IMR-90 (cell line): ENCODE data around the gene PLIN5. TPM values are rescaled to one million over a fixed set of nuclear protein-coding genes. Genes with fewer than 3 reads are reported as not detected.

Experiments used
- ATAC-seq: fragments of 200-7000 bp; cut with Tn5 transposase; 2 replicates; pipeline ENCODE4 v1.9.1; 2020; ENCODE audit warnings: low read depth, mild to moderate bottlenecking, moderate library complexity
- BruUV-seq: library from RNA; stranded (reverse); fragments of 400-500 nt; replicated peaks from 2 replicates; lab custom pipeline; 2021; lab: Mats Ljungman, UMichigan
- CTCF ChIA-PET: fragments of 300-600 bp; formaldehyde crosslinking; extraction: SDS; loops from one replicate; lab custom pipeline; 2021; ENCODE audit warnings: antibody characterized with exemption; lab: Yijun Ruan, JAX
- POLR2A ChIA-PET: fragments of 300-600 bp; sonication (Branson Sonifier 250); formaldehyde crosslinking; loops from one replicate; lab custom pipeline; 2022; ENCODE audit warnings: antibody characterized with exemption; ENCODE audit not compliant: unreplicated experiment; lab: Charles Lee
- DNase-seq: peaks from one replicate; pipeline ENCODE4 v3.0.0; 2013
- H2AFZ ChIP-seq: replicated peaks from 2 replicates; pipeline ENCODE3; 2013; ENCODE audit warnings: low read length, mild to moderate bottlenecking; ENCODE audit not compliant: poor library complexity
- H2AK5ac ChIP-seq: 2 replicates; pipeline ENCODE4 v1.6.1; 2013; ENCODE audit warnings: low read depth, low read length, inconsistent platforms
- H2AK9ac ChIP-seq: replicated peaks from 2 replicates; pipeline ENCODE3; 2013; ENCODE audit warnings: mild to moderate bottlenecking, low read depth, low read length, moderate library complexity; ENCODE audit not compliant: poor library complexity
- H2BK120ac ChIP-seq: 2 replicates; pipeline ENCODE4 v1.6.1; 2013; ENCODE audit warnings: low read depth, low read length, inconsistent platforms
- H2BK15ac ChIP-seq: 3 replicates; pipeline ENCODE4 v1.6.1; 2013; ENCODE audit warnings: low read depth, low read length, inconsistent platforms
- H2BK20ac ChIP-seq: 2 replicates; pipeline ENCODE4 v1.6.1; 2013; ENCODE audit warnings: low read depth, mild to moderate bottlenecking, inconsistent platforms, low read length, moderate library complexity
- H2BK5ac ChIP-seq: 2 replicates; pipeline ENCODE4 v1.6.1; 2013; ENCODE audit warnings: mild to moderate bottlenecking, low read depth, low read length, inconsistent platforms; ENCODE audit not compliant: poor library complexity, severe bottlenecking
- H3K14ac ChIP-seq: replicated peaks from 2 replicates; pipeline ENCODE4 v1.6.1; 2013; ENCODE audit warnings: low read depth, low read length, inconsistent platforms
- H3K18ac ChIP-seq: 2 replicates; pipeline ENCODE4 v1.6.1; 2013; ENCODE audit warnings: low read depth, low read length, control low read depth
- H3K23ac ChIP-seq: 2 replicates; pipeline ENCODE4 v1.6.1; 2013; ENCODE audit warnings: low read depth, low read length, inconsistent platforms
- H3K27ac ChIP-seq: 2 replicates; pipeline ENCODE4 v1.5.1; 2013; ENCODE audit warnings: mild to moderate bottlenecking, control low read depth, low read length; ENCODE audit not compliant: insufficient read depth
- H3K27me3 ChIP-seq: 2 replicates; pipeline ENCODE4 v1.6.1; 2013; ENCODE audit warnings: low read length; ENCODE audit not compliant: control insufficient read depth, insufficient read depth
- H3K36me3 ChIP-seq: 2 replicates; pipeline ENCODE4 v1.6.1; 2013; ENCODE audit warnings: low read length, mixed read lengths; ENCODE audit not compliant: control insufficient read depth, insufficient read depth
- H3K4ac ChIP-seq: 2 replicates; pipeline ENCODE4 v1.6.1; 2013; ENCODE audit warnings: low read depth, low read length, inconsistent platforms
- H3K4me1 ChIP-seq: 2 replicates; pipeline ENCODE4 v1.6.1; 2013; ENCODE audit warnings: low read length, mixed read lengths; ENCODE audit not compliant: control insufficient read depth, insufficient read depth
- H3K4me2 ChIP-seq: 2 replicates; pipeline ENCODE4 v1.6.1; 2013; ENCODE audit warnings: low read depth, mild to moderate bottlenecking, control low read depth, low read length, moderate library complexity
- H3K4me3 ChIP-seq: 2 replicates; pipeline ENCODE4 v1.5.1; 2013; ENCODE audit warnings: low read depth, mild to moderate bottlenecking, control low read depth, low read length, moderate library complexity; ENCODE audit not compliant: insufficient read depth
- H3K56ac ChIP-seq: 2 replicates; pipeline ENCODE4 v1.6.1; 2013; ENCODE audit warnings: low read length, inconsistent platforms; ENCODE audit not compliant: insufficient read depth; ENCODE audit errors: extremely low read depth
- H3K79me1 ChIP-seq, 2 experiments: 2 replicates each; pipeline ENCODE4 v1.6.1; 2013; ENCODE audit warnings: low read length in 2 of 2, inconsistent platforms in 1 of 2, low read depth in 1 of 2
- H3K9ac ChIP-seq: 2 replicates; pipeline ENCODE4 v1.6.1; 2013; ENCODE audit warnings: low read depth, low read length, control low read depth
- H3K9me1 ChIP-seq: 2 replicates; pipeline ENCODE4 v1.6.1; 2013; ENCODE audit warnings: low read length, inconsistent platforms; ENCODE audit not compliant: insufficient read depth
- H3K9me3 ChIP-seq: 2 replicates; pipeline ENCODE4 v1.6.1; 2013; ENCODE audit warnings: low read length; ENCODE audit not compliant: control insufficient read depth, insufficient read depth
- H4K20me1 ChIP-seq: 2 replicates; pipeline ENCODE4 v1.6.1; 2013; ENCODE audit warnings: low read length, inconsistent platforms; ENCODE audit not compliant: insufficient read depth
- H4K5ac ChIP-seq: 2 replicates; pipeline ENCODE4 v1.6.1; 2013; ENCODE audit warnings: mild to moderate bottlenecking, low read depth, low read length, control low read depth
- H4K8ac ChIP-seq, 2 experiments: 2 replicates each; pipeline ENCODE4 v1.6.1; 2013; ENCODE audit warnings: low read depth in 2 of 2, low read length in 2 of 2, control low read depth in 1 of 2, inconsistent platforms in 1 of 2
- H4K91ac ChIP-seq: 2 replicates; pipeline ENCODE4 v1.6.1; 2013; ENCODE audit warnings: low read depth, low read length, inconsistent platforms; ENCODE audit not compliant: insufficient read depth
- FOS ChIP-seq: fragments of 150-350 bp; IDR thresholded peaks from 2 replicates; pipeline ENCODE4 v1.6.1; 2016; ENCODE audit warnings: low read depth, low read length
- RCOR1 ChIP-seq: IDR thresholded peaks from 2 replicates; pipeline ENCODE4 v1.6.1; 2012; ENCODE audit warnings: mild to moderate bottlenecking, low read length, improper control_type of control experiment; ENCODE audit not compliant: insufficient replicate concordance
- WGBS, 2 experiments: methylation state at CpG; one replicate each; pipeline versions ENCODE4 v1.1.5 to v1.1.7; 2013; ENCODE audit warnings: missing lambda C conversion rate in 2 of 2; ENCODE audit not compliant: insufficient read length in 1 of 2; ENCODE audit errors: extremely low coverage in 2 of 2; 5-methylcytosine and 5-hydroxymethylcytosine counted together
- dilution Hi-C: fragments of 300-500 bp; cut with HindIII; formaldehyde crosslinking; loops from one replicate; pipeline ENCODE4 v1.14.3; 2018; ENCODE audit warnings: low sequenced_read_pairs; ENCODE audit not compliant: unreplicated experiment
- in situ Hi-C: fragments of 300-500 bp; cut with MboI; formaldehyde crosslinking; loops from 3 replicates; pipeline ENCODE4 v1.14.3; 2019; ENCODE audit warnings: low sequenced_read_pairs, inconsistent platforms, mixed read lengths
- intact Hi-C: fragments of 100-400 bp; cut with micrococcal nuclease; formaldehyde crosslinking; loops from 2 replicates; pipeline ENCODE4 v1.10.0; 2022
- polyA plus RNA-seq, 3 experiments: library from polyadenylated mRNA; depleted of rRNA; stranded (reverse); fragments of >200 nt; gene quantifications; 2 replicates each; pipeline ENCODE4 v1.2.3, GENCODE V29; 2012; ENCODE audit warnings: low replicate concordance in 1 of 3
- total RNA-seq: library from RNA; depleted of rRNA; stranded (reverse); fragments of >200 nt; gene quantifications from 2 replicates; pipeline ENCODE4 v1.2.3, GENCODE V29; 2012

The PLIN5 gene
- total and polyA plus RNA-seq, 2 of the 4 experiments (the other 2 are of a cell fraction): not detected

DNA sequence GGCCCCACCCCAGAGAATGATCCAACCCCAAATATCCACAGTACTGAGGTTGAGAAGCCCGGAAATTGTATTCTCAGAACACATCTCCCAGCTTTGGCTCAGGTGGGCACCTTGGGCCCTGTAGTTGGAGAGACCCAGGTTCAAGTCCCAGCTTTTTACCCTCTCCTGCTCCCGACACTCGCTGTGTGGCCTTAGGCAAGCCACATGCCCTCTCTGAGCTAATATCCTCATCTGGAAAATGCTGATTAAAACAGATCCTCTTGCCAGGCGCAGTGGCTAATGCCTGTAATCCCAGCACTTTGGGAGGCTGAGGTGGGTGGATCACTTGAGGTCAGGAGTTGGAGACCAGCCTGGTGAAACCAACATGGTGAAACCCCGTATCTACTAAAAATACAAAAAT lies 19.3 kb downstream of the PLIN5 start:
- H3K27ac ChIP-seq: no peak overlapping the region
- dilution Hi-C loops (no loop called here), intact Hi-C loops (no loop called here), in situ Hi-C loops (no loop called here)
- ChIA-PET CTCF (no interaction called here), POLR2A (no interaction called here)
- no peak overlapping the region for H3K4me2 ChIP-seq
- no peak overlapping the region for H3K4ac ChIP-seq
- no peaks in the 10 kb centered on the region for H3K9me3 ChIP-seq
- no peak overlapping the region for H4K91ac ChIP-seq
- no peak overlapping the region for H2AK9ac ChIP-seq
- no peak overlapping the region for H2BK20ac ChIP-seq
- H4K8ac ChIP-seq: no peak overlapping the region
- no peak overlapping the region for H2BK15ac ChIP-seq
- H3K9me1 ChIP-seq: no peaks in the 10 kb centered on the region
- no peak overlapping the region for H3K4me3 ChIP-seq
- no peak overlapping the region for H2BK5ac ChIP-seq
- no peaks in the 10 kb centered on the region for H4K20me1 ChIP-seq
- BruUV-seq: no TSS peak
- H3K4me1 ChIP-seq: peaks cover 9% of the 10 kb centered on the region
- no peaks in the 10 kb centered on the region for H3K79me1 ChIP-seq
- no CpG with 5 or more reads among the region's 5 CpGs for WGBS, 2 experiments
- no peak overlapping the region for H3K14ac ChIP-seq
- DNase-seq (no peak), ATAC-seq (no peak)
- TF ChIP-seq RCOR1: no peak
- no peak for TF ChIP-seq FOS
- no peak overlapping the region for H3K23ac ChIP-seq
- no peak overlapping the region for H2BK120ac ChIP-seq
- H2AK5ac ChIP-seq: no peak overlapping the region
- no peak overlapping the region for H4K5ac ChIP-seq
- no peak overlapping the region for H3K18ac ChIP-seq
- H3K9ac ChIP-seq: no peak overlapping the region
- no peak overlapping the region for H2AFZ ChIP-seq
- H3K56ac ChIP-seq: no peak overlapping the region
- H3K36me3 ChIP-seq: no peaks in the 10 kb centered on the region
- H3K27me3 ChIP-seq: peaks cover 7% of the 10 kb centered on the region
